H9 (cell line): ENCODE measurements around the gene ZNF354C. TPM values are rescaled to one million over a fixed set of nuclear protein-coding genes. Genes with fewer than 3 reads are reported as not detected.

Source experiments
- DNase-seq: peaks from one replicate; pipeline ENCODE4 v3.0.0-alpha.2; 2017
- H2AFZ ChIP-seq: one replicate; pipeline ENCODE4 v1.6.1; 2013; ENCODE audit warnings: mild to moderate bottlenecking, low read length, control low read depth, moderate library complexity
- H2AK5ac ChIP-seq: 2 replicates; pipeline ENCODE4 v1.6.1; 2013; ENCODE audit warnings: low read length, control low read depth, mixed read lengths; ENCODE audit not compliant: insufficient read length
- H2BK120ac ChIP-seq: one replicate; pipeline ENCODE4 v1.6.1; 2013; ENCODE audit warnings: low read depth, mild to moderate bottlenecking, low read length, control low read depth, inconsistent platforms; ENCODE audit not compliant: poor library complexity, severe bottlenecking
- H2BK12ac ChIP-seq: 2 replicates; pipeline ENCODE4 v1.6.1; 2013; ENCODE audit warnings: low read length, control low read depth, mixed read lengths, low read depth; ENCODE audit not compliant: insufficient read length
- H2BK15ac ChIP-seq: 2 replicates; pipeline ENCODE4 v1.6.1; 2013; ENCODE audit warnings: low read depth, low read length, control low read depth
- H2BK20ac ChIP-seq: one replicate; pipeline ENCODE4 v1.6.1; 2013; ENCODE audit warnings: low read depth, mild to moderate bottlenecking, low read length, control low read depth, inconsistent platforms; ENCODE audit not compliant: poor library complexity, severe bottlenecking
- H2BK5ac ChIP-seq: 2 replicates; pipeline ENCODE4 v1.6.1; 2013; ENCODE audit warnings: low read length, control low read depth, mixed read lengths; ENCODE audit not compliant: insufficient read length
- H3K14ac ChIP-seq: 2 replicates; pipeline ENCODE4 v1.6.1; 2013; ENCODE audit warnings: low read length, control low read depth; ENCODE audit not compliant: insufficient read depth
- H3K18ac ChIP-seq: 2 replicates; pipeline ENCODE4 v1.6.1; 2013; ENCODE audit warnings: low read depth, mild to moderate bottlenecking, mixed read lengths, low read length, control low read depth; ENCODE audit not compliant: insufficient read length
- H3K23ac ChIP-seq: 2 replicates; pipeline ENCODE4 v1.6.1; 2013; ENCODE audit warnings: low read length, control low read depth, mixed read lengths, low read depth; ENCODE audit not compliant: insufficient read length
- H3K23me2 ChIP-seq: 2 replicates; pipeline ENCODE4 v1.6.1; 2013; ENCODE audit warnings: low read depth, mild to moderate bottlenecking, mixed read lengths, low read length, control low read depth; ENCODE audit not compliant: insufficient read length, poor library complexity, severe bottlenecking
- H3K27ac ChIP-seq: 2 replicates; pipeline ENCODE4 v1.5.1; 2013; ENCODE audit warnings: low read length, control low read depth, mixed read lengths, low read depth; ENCODE audit not compliant: insufficient read length
- H3K27me3 ChIP-seq: 2 replicates; pipeline ENCODE4 v1.6.1; 2013; ENCODE audit warnings: low read length, control low read depth, inconsistent platforms; ENCODE audit not compliant: insufficient read depth
- H3K4ac ChIP-seq: 2 replicates; pipeline ENCODE4 v1.6.1; 2013; ENCODE audit warnings: low read depth, mild to moderate bottlenecking, control low read depth, inconsistent platforms, low read length, moderate library complexity
- H3K4me1 ChIP-seq: 2 replicates; pipeline ENCODE4 v1.6.1; 2013; ENCODE audit warnings: low read length, control low read depth, inconsistent platforms; ENCODE audit not compliant: insufficient read depth
- H3K4me2 ChIP-seq: 2 replicates; pipeline ENCODE4 v1.6.1; 2013; ENCODE audit warnings: low read length, control low read depth, mixed read lengths; ENCODE audit not compliant: insufficient read length, insufficient read depth
- H3K56ac ChIP-seq: 2 replicates; pipeline ENCODE4 v1.6.1; 2013; ENCODE audit warnings: low read depth, mild to moderate bottlenecking, mixed read lengths, low read length, control low read depth; ENCODE audit not compliant: insufficient read length
- H3K79me1 ChIP-seq: 2 replicates; pipeline ENCODE4 v1.6.1; 2013; ENCODE audit warnings: low read depth, mild to moderate bottlenecking, moderate library complexity, low read length, control low read depth, inconsistent platforms; ENCODE audit not compliant: insufficient read depth, poor library complexity, severe bottlenecking
- H3K79me2 ChIP-seq: 2 replicates; pipeline ENCODE4 v1.6.1; 2013; ENCODE audit warnings: low read length, control low read depth, inconsistent platforms; ENCODE audit not compliant: insufficient read depth
- H3K9ac ChIP-seq: 2 replicates; pipeline ENCODE4 v1.6.1; 2013; ENCODE audit warnings: low read length, control low read depth, mixed read lengths; ENCODE audit not compliant: insufficient read length; ENCODE audit errors: extremely low read depth
- H3K9me3 ChIP-seq: one replicate; pipeline ENCODE4 v1.6.1; 2013; ENCODE audit warnings: low read depth, low read length, inconsistent platforms; ENCODE audit not compliant: control insufficient read depth
- H3T11ph ChIP-seq: one replicate; pipeline ENCODE4 v1.6.1; 2013; ENCODE audit warnings: mild to moderate bottlenecking, low read length, control low read depth, inconsistent platforms
- H4K20me1 ChIP-seq: one replicate; pipeline ENCODE4 v1.6.1; 2013; ENCODE audit not compliant: control insufficient read depth, insufficient read length, insufficient read depth
- H4K5ac ChIP-seq: 2 replicates; pipeline ENCODE4 v1.6.1; 2013; ENCODE audit warnings: low read depth, mild to moderate bottlenecking, mixed read lengths, low read length, control low read depth; ENCODE audit not compliant: insufficient read length
- H4K8ac ChIP-seq: replicated peaks from 2 replicates; pipeline ENCODE4 v1.6.1; 2013; ENCODE audit warnings: low read length, control low read depth, mixed read lengths, low read depth; ENCODE audit not compliant: insufficient read length
- H4K91ac ChIP-seq: 2 replicates; pipeline ENCODE4 v1.6.1; 2013; ENCODE audit warnings: low read depth, mild to moderate bottlenecking, moderate library complexity, mixed read lengths, low read length, control low read depth; ENCODE audit not compliant: insufficient read length
- H3K27ac Mint-ChIP-seq, 3 experiments: 2 replicates in 2 of 3; 3 replicates in 1 of 3; pipeline ENCODE4 v1.8.0; 2020 to 2021; ENCODE audit warnings: mixed read lengths in 3 of 3, mild to moderate bottlenecking in 1 of 3, moderate library complexity in 1 of 3
- H3K27me3 Mint-ChIP-seq: 2 replicates; pipeline ENCODE4 v1.8.0; 2021; ENCODE audit warnings: low read depth, mild to moderate bottlenecking, moderate library complexity, mixed read lengths
- H3K36me3 Mint-ChIP-seq, 3 experiments: 2 replicates in 2 of 3; 3 replicates in 1 of 3; pipeline ENCODE4 v1.8.0; 2020 to 2021; ENCODE audit warnings: low read depth in 3 of 3, mixed read lengths in 3 of 3; ENCODE audit not compliant: insufficient read depth in 1 of 3
- H3K4me1 Mint-ChIP-seq, 2 experiments: 2 replicates each; pipeline ENCODE4 v1.8.0; 2020; ENCODE audit warnings: mixed read lengths in 2 of 2
- H3K4me3 Mint-ChIP-seq, 2 experiments: 2 replicates in 1 of 2; 3 replicates in 1 of 2; pipeline ENCODE4 v1.8.0; 2020 to 2021; ENCODE audit warnings: mild to moderate bottlenecking in 2 of 2, mixed read lengths in 2 of 2, moderate library complexity in 1 of 2
- H3K9me3 Mint-ChIP-seq, 2 experiments: 2 replicates in 1 of 2; 3 replicates in 1 of 2; pipeline ENCODE4 v1.8.0; 2020; ENCODE audit warnings: mild to moderate bottlenecking in 2 of 2, mixed read lengths in 2 of 2, moderate library complexity in 1 of 2
- WGBS: extraction: QIAGEN DNeasy Blood & Tissue Kit; methylation state at CpG from one replicate; pipeline ENCODE4 v1.1.7; 2013; ENCODE audit warnings: missing lambda C conversion rate, low lambda C conversion rate, mixed read lengths; ENCODE audit not compliant: insufficient read length; ENCODE audit errors: extremely low coverage; 5-methylcytosine and 5-hydroxymethylcytosine counted together
- total RNA-seq: library from RNA; stranded (reverse); gene quantifications from 2 replicates; pipeline ENCODE4 v1.2.1, GENCODE V29; 2021
- TF ChIP-seq, protein P1 (sequence below): fragments of 200-600 bp; sonication (generic); conservative IDR thresholded peaks from 3 replicates; pipeline ENCODE4 v1.8.0; 2021; ENCODE audit warnings: antibody characterized with exemption, mild to moderate bottlenecking

ZNF354C gene
- total RNA-seq, 1 experiment from 2014 or later, result 5.4 TPM

DNA sequence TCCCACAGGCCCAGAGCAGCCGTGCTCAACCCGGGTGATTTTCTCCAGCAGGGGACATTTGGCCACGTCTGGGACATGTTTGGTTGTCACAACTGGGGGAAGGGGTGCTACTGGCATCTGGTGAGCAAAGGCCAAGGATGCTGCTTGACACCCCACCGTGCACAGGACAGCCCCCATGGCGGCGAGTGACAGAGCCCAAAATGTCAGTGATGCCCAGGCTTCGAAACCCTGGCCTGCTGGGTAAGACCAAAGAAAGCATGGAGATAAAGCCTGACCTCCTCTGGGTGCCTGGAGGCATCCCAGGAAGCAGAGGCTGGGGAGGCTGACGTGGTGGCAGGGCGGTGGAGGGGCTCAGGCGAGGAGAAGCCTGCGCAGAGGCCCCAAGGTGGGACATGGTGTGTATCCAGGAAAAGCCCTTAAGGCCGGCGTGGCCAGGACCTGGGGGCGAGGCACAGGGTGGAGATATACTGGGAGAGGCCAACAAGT, 66.4 kb downstream of the ZNF354C start:
- Histone ChIP-seq H3K4ac (no peak overlapping the region), H4K8ac (no peak overlapping the region), H3K14ac (no peak overlapping the region), H2AK5ac (no peak overlapping the region), H3K56ac (no peak overlapping the region), H3K79me2 (no peaks in the 10 kb centered on the region), H2BK12ac (no peak overlapping the region), H2BK20ac (no peak overlapping the region), H2BK5ac (no peak overlapping the region), H2BK120ac (no peak overlapping the region), H4K20me1 (no peaks in the 10 kb centered on the region), H3K4me2 (no peak overlapping the region), H3K9me3 (no peaks in the 10 kb centered on the region), H4K91ac (no peak overlapping the region), H4K5ac (no peak overlapping the region), H3K23ac (no peak overlapping the region), H3K27ac (no peak overlapping the region), H3K4me1 (no peaks in the 10 kb centered on the region), H3K79me1 (no peaks in the 10 kb centered on the region), H3K27me3 (no peaks in the 10 kb centered on the region), H2AFZ (no peak overlapping the region), H3K23me2 (no peaks in the 10 kb centered on the region), H2BK15ac (no peak overlapping the region), H3K9ac (no peak overlapping the region), H3T11ph (no peak overlapping the region), H3K18ac (no peak overlapping the region)
- Mint-ChIP-seq H3K27ac (no peak overlapping the region), H3K9me3 (peaks cover 15 to 77% of the 10 kb centered on the region in 2 experiments), H3K4me1 (no peaks in the 10 kb centered on the region), H3K4me3 (no peak overlapping the region; a peak in 1 of 5 replicates), H3K27me3 (no peaks in the 10 kb centered on the region), H3K36me3 (peaks cover 0 to 17% (median 2%) of the 10 kb centered on the region in 3 experiments; a peak in 5 of 7 replicates)
- WGBS, result no CpG with 5 or more reads among the region's 14 CpGs
- peak; percentile 15 for DNase-seq
- TF ChIP-seq, protein P1, sequence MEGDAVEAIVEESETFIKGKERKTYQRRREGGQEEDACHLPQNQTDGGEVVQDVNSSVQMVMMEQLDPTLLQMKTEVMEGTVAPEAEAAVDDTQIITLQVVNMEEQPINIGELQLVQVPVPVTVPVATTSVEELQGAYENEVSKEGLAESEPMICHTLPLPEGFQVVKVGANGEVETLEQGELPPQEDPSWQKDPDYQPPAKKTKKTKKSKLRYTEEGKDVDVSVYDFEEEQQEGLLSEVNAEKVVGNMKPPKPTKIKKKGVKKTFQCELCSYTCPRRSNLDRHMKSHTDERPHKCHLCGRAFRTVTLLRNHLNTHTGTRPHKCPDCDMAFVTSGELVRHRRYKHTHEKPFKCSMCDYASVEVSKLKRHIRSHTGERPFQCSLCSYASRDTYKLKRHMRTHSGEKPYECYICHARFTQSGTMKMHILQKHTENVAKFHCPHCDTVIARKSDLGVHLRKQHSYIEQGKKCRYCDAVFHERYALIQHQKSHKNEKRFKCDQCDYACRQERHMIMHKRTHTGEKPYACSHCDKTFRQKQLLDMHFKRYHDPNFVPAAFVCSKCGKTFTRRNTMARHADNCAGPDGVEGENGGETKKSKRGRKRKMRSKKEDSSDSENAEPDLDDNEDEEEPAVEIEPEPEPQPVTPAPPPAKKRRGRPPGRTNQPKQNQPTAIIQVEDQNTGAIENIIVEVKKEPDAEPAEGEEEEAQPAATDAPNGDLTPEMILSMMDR, result no peak
